HG03039 (cell line): ENCODE data around the gene STK32B.
"Not testable (repeated sequence)": the region's sequence is repeated elsewhere in the genome, so short reads cannot be mapped to it uniquely, and the experiment has no call there.

Experiments
- ATAC-seq: cut with Tn5 transposase; IDR thresholded peaks from one replicate; pipeline ENCODE4 v1.9.1; 2021; ENCODE audit warnings: mild to moderate bottlenecking, moderate library complexity; ENCODE audit not compliant: unreplicated experiment

STK32B gene

GRCh38 chr4:5422195-5422594 is 370.9 kb downstream of the STK32B start:
- no peak for ATAC-seq

- ATAC-seq = no peak
Measured at GRCh38 chr4:5423670-5424069, 372.4 kb downstream of the STK32B start.

- no peak for ATAC-seq
Measured at GRCh38 chr4:5424211-5424610, 372.9 kb downstream of the STK32B start.

- no peak for ATAC-seq
Measured at GRCh38 chr4:5424901-5425300, 373.6 kb downstream of the STK32B start.

GRCh38 chr4:5429747-5430146 is 378.5 kb downstream of the STK32B start:
- no peak for ATAC-seq

- ATAC-seq = no peak
Measured at GRCh38 chr4:5433196-5433595, 381.9 kb downstream of the STK32B start.

- no peak for ATAC-seq
Measured at GRCh38 chr4:5435201-5435600, 383.9 kb downstream of the STK32B start.

GRCh38 chr4:5435823-5436222 is 384.5 kb downstream of the STK32B start:
- ATAC-seq = no peak

GRCh38 chr4:5443976-5444802 is 392.9 kb downstream of the STK32B start:
- not testable (repeated sequence) for ATAC-seq

GRCh38 chr4:5444918-5445517 is 393.7 kb downstream of the STK32B start:
- ATAC-seq = no peak

- ATAC-seq = no peak
Measured at GRCh38 chr4:5446595-5447226, 395.4 kb downstream of the STK32B start.

GRCh38 chr4:5447755-5448154 is 396.5 kb downstream of the STK32B start:
- ATAC-seq = no peak

GRCh38 chr4:5448221-5448620 is 396.9 kb downstream of the STK32B start:
- ATAC-seq = no peak

GRCh38 chr4:5451243-5451642 is 400.0 kb downstream of the STK32B start:
- no peak for ATAC-seq

- ATAC-seq = no peak
Measured at GRCh38 chr4:5452156-5452555, 400.9 kb downstream of the STK32B start.

- no peak for ATAC-seq
Measured at GRCh38 chr4:5455003-5455585, 403.8 kb downstream of the STK32B start.

- no peak for ATAC-seq
Measured at GRCh38 chr4:5456296-5456845, 405.1 kb downstream of the STK32B start.

GRCh38 chr4:5458676-5459075 is 407.4 kb downstream of the STK32B start:
- ATAC-seq = no peak

- no peak for ATAC-seq
Measured at GRCh38 chr4:5459236-5459635, 408.0 kb downstream of the STK32B start.

- ATAC-seq = no peak
Measured at GRCh38 chr4:5460106-5460801, 409.0 kb downstream of the STK32B start.

- no peak for ATAC-seq
Measured at GRCh38 chr4:5461477-5461876, 410.2 kb downstream of the STK32B start.
